Right lobe of liver (tissue), 6 donors: Measurements from ENCODE around the gene C15orf62. TPM values are rescaled to one million over a fixed set of nuclear protein-coding genes. Genes with fewer than 3 reads are reported as not detected.

Experiments
- ATAC-seq, 4 donors: fragments of 200-7000 bp; cut with Tn5 transposase; one replicate each; pipeline ENCODE4 v1.9.1; 2020; ENCODE audit warnings: mild to moderate bottlenecking in 4 of 4, moderate library complexity in 4 of 4
- DNase-seq, 3 donors: peaks; one replicate each; pipeline ENCODE4 v3.0.0-alpha.2; 2020
- H3K27ac ChIP-seq, 3 donors: fragments of 200-600 bp; one replicate each; pipeline ENCODE4 v1.8.0; 2022
- H3K27me3 ChIP-seq, 2 donors: fragments of 200-600 bp; one replicate each; pipeline ENCODE4 v1.8.0; 2022
- H3K36me3 ChIP-seq, 4 donors: fragments of 200-600 bp; sonication (generic) in 1 of 4; one replicate each; pipeline versions ENCODE4 v1.5.1 to v1.8.0; 2017 to 2022; ENCODE audit warnings: control low read depth in 1 of 4
- H3K4me1 ChIP-seq, 4 donors: fragments of 200-600 bp; sonication (generic) in 1 of 4; one replicate each; pipeline versions ENCODE4 v1.5.1 to v1.8.0; 2017 to 2022; ENCODE audit warnings: control low read depth in 1 of 4
- H3K4me3 ChIP-seq, 3 donors: fragments of 200-600 bp; one replicate each; pipeline ENCODE4 v1.8.0; 2022
- H3K9me3 ChIP-seq, 4 donors: fragments of 200-600 bp; sonication (generic) in 1 of 4; one replicate each; pipeline versions ENCODE4 v1.5.1 to v1.8.0; 2017 to 2022; ENCODE audit warnings: control low read depth in 1 of 4
- POLR2A ChIP-seq: fragments of 450-650 bp; IDR thresholded peaks from one replicate; pipeline ENCODE4 v1.6.1; 2017; ENCODE audit warnings: antibody characterized with exemption, mild to moderate bottlenecking
- WGBS: methylation state at CpG from one replicate; pipeline ENCODE4 v1.1.6; 2018; ENCODE audit warnings: low coverage, low lambda C conversion rate; ENCODE audit not compliant: insufficient coverage; ENCODE audit errors: missing lambda C conversion rate; 5-methylcytosine and 5-hydroxymethylcytosine counted together
- intact Hi-C, 2 donors: fragments of 100-400 bp; cut with DNase I; formaldehyde crosslinking; loops; one replicate each; pipeline versions ENCODE4 v1.11.2 to v1.14.1; 2022
- total RNA-seq, 6 experiments: library from RNA; depleted of rRNA in 2 of 6; stranded (reverse); fragments of >200 nt in 2 of 6; fragmentation: NEBNext Ultra II Directional in 3 of 6; extraction: Animal tissue kit (Norgen Biotek cat#: 25700) in 3 of 6; gene quantifications; one replicate each; pipeline versions ENCODE4 v1.1.0 to v1.2.4, GENCODE V29; 2016 to 2023
- TF ChIP-seq, protein P1 (sequence below), 4 donors: fragments of 200-600 bp in 3 of 4; fragments of 450-650 bp in 1 of 4; IDR thresholded peaks; one replicate each; pipeline versions ENCODE4 v1.5.1 to v1.8.0; 2016 to 2022; ENCODE audit warnings: antibody characterized with exemption in 4 of 4, mild to moderate bottlenecking in 2 of 4
- donor health status: DM: no; HTN: yes; CAD: no.
- donor health status: DM: no; HTN: no; CAD: no.
- donor health status: DM: no; HTN: no; CAD: no.
- donor health status: DM: no; HTN: yes; CAD: no.
- donor health status: DM: no; HTN: yes; CAD: no.

The C15orf62 gene
- total RNA-seq, 6 experiments from 2014 or later, result 0.51 to 1.6 (median 0.83) TPM

DNA sequence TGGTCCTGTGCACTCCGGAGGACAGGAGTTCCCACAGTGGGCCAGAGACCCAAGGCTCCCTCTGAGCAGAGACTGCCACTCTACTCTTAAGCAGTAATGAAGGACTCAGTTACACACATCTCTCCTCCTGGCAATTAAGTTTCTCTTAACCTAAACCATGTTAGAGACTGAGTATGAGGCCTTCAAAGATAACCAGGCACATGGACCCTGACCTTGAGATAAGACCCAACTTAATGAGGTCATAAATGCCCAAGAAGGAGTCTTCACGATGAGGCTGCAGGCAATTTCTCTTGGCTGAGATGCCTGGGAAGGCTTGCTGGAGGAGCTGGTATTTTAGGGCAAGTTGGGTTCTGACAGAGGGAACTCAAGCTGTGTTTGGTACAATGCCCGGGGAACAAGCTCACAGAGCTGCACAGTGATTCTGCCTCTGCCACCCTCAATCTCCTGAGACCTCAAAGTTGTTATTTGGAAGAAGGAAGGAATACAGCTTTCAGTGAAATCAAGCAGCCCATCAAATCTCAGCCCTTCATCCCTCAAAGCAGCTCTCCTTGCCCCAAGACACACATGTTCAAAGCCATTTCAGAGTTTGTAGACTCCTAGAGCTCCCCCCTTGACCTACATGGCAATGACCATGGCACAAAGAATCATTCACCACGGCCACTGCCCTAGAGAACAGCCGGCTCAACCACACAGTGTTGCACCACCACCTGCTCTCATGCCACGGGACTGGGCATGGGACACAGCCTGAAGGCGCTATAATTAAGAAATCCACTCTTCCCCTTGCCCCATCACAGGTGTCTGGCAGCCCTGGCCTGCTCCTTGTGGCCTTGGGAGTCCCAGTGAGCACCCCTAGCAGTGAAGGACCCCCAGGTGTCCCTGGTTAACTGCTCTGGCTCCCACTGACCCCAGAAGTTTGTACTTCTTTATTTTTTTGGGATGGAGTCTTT, 21.8 kb upstream of the C15orf62 start:
- Histone ChIP-seq H3K9me3 (no peaks in the 10 kb centered on the region), H3K4me1 (peaks cover 0 to 18% (median 6%) of the 10 kb centered on the region in 4 donors), H3K36me3 (peaks cover 0 to 32% (median 12%) of the 10 kb centered on the region in 4 donors), H3K4me3 (no peak overlapping the region), H3K27me3 (no peaks in the 10 kb centered on the region), H3K27ac (no peak overlapping the region)
- no peak for DNase-seq
- 22% methylated on average over 3 of the region's 7 CpGs for WGBS
- intact Hi-C loops, result no loop called here
- ATAC-seq, result no peak
- TF ChIP-seq, protein P1, sequence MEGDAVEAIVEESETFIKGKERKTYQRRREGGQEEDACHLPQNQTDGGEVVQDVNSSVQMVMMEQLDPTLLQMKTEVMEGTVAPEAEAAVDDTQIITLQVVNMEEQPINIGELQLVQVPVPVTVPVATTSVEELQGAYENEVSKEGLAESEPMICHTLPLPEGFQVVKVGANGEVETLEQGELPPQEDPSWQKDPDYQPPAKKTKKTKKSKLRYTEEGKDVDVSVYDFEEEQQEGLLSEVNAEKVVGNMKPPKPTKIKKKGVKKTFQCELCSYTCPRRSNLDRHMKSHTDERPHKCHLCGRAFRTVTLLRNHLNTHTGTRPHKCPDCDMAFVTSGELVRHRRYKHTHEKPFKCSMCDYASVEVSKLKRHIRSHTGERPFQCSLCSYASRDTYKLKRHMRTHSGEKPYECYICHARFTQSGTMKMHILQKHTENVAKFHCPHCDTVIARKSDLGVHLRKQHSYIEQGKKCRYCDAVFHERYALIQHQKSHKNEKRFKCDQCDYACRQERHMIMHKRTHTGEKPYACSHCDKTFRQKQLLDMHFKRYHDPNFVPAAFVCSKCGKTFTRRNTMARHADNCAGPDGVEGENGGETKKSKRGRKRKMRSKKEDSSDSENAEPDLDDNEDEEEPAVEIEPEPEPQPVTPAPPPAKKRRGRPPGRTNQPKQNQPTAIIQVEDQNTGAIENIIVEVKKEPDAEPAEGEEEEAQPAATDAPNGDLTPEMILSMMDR (IDR thresholded peaks at IDR 0.05), result no peak
- TF ChIP-seq POLR2A, result no peak

DNA sequence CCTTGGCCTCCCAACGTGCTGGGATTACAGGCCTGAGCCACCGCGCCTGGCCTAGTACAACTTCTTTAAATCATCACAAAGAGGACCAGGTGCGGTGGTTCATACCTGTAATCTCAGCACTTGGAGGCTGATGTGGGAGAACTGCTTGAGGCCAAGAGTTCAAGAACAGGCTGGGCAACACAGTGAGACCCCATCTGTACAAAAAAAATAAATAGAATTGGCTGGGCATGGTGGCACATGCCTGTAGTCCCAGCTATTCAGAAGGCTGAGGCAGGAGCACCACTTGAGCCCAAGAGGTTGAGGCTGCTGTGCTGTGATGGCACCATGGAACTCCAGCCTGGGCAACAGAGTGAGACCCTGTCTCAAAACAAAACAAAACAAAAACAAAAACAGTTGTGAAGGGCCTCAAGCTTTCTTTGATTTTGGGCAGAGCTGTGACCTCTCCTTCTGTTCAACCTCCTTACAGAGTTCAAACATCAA, 20.6 kb upstream of the C15orf62 start:
- WGBS, result 100% methylated on average over 4 of the region's 4 CpGs
- intact Hi-C loops, result no loop called here
- TF ChIP-seq, protein P1 (IDR thresholded peaks at IDR 0.05), result no peak
- no peak for TF ChIP-seq POLR2A
- H3K36me3 ChIP-seq, result peaks cover 0 to 28% (median 12%) of the 10 kb centered on the region in 4 donors
- no peaks in the 10 kb centered on the region for H3K9me3 ChIP-seq
- DNase-seq (no peak), ATAC-seq (no peak)
- H3K4me1 ChIP-seq, result peaks cover 0 to 13% (median 0%) of the 10 kb centered on the region in 4 donors
- no peaks in the 10 kb centered on the region for H3K27me3 ChIP-seq
- no peak overlapping the region for H3K27ac ChIP-seq
- H3K4me3 ChIP-seq, result no peak overlapping the region

DNA sequence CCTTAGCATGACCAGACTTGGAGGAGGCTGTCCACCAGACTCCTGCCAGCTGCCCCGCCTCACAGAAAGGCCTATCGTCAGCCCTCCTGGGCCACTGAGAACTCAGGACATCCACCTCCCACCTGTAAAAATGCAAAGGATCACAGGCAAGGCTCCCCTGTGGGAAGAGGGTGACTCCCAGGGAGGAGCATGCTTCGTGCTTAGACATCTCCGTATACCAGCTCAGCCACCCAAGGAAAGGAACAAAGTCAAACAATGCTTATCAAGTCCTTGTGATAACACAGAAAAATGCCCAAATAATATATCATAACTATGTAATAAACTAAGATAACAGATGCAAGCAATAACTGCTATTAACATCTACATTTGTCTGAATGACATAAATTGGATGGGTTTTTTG, 18.9 kb upstream of the C15orf62 start:
- 67% methylated on average over 1 of the region's 4 CpGs for WGBS

DNA sequence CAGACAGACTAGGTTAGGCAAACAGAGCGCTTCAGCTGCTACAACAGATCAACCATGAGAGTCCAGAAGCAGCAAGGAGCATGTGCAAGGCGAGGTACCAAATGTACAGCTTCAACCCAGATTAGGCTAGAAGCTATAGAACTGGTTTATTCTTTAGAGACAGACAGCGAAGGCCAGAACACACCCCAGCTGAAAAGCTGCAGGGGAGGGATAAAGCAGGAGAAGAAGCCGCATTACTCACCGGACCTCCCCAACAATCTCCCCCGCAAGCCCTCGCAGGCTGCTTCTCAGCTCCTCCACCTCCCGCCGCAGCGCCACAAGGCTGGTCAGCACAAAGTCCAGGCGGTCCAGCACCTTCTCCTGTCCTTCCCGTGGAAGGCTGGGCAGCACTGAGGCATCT, 18.0 kb upstream of the C15orf62 start:
- Histone ChIP-seq H3K27ac (no peak overlapping the region), H3K4me3 (no peak overlapping the region), H3K36me3 (peaks cover 0 to 28% (median 12%) of the 10 kb centered on the region in 4 donors), H3K9me3 (no peaks in the 10 kb centered on the region), H3K27me3 (no peaks in the 10 kb centered on the region), H3K4me1 (peaks cover 0 to 11% (median 0%) of the 10 kb centered on the region in 4 donors)
- no peak for ATAC-seq
- TF ChIP-seq, protein P1 (IDR thresholded peaks at IDR 0.05), result no peak
- TF ChIP-seq POLR2A, result no peak
- WGBS, result 67% methylated on average over 3 of the region's 12 CpGs
- DNase-seq, result no peak
- intact Hi-C loops, result no loop called here

More for the DNA sequence above, 18.9 kb upstream of the C15orf62 start:
- no peak overlapping the region for H3K4me3 ChIP-seq
- DNase-seq (no peak), ATAC-seq (no peak)
- no peak for TF ChIP-seq POLR2A
- TF ChIP-seq, protein P1 (IDR thresholded peaks at IDR 0.05), result no peak
- no peaks in the 10 kb centered on the region for H3K9me3 ChIP-seq
- peaks cover 0 to 11% (median 0%) of the 10 kb centered on the region in 4 donors for H3K4me1 ChIP-seq
- no peaks in the 10 kb centered on the region for H3K27me3 ChIP-seq
- no peak overlapping the region for H3K27ac ChIP-seq
- peaks cover 0 to 28% (median 12%) of the 10 kb centered on the region in 4 donors for H3K36me3 ChIP-seq
- intact Hi-C loops, result no loop called here
